IMR-90 (cell line): ENCODE data around the gene CLMP.

Source experiments
- MAFK ChIP-seq: IDR thresholded peaks from 2 replicates; pipeline ENCODE4 v1.6.1; 2012; ENCODE audit warnings: low read depth, low read length, improper control_type of control experiment
- MXI1 ChIP-seq: IDR thresholded peaks from 2 replicates; pipeline ENCODE4 v1.6.1; 2012; ENCODE audit warnings: low read depth, mild to moderate bottlenecking, low read length, moderate library complexity, borderline replicate concordance
- TF ChIP-seq, protein P1 (sequence below): conservative IDR thresholded peaks from 2 replicates; pipeline ENCODE4 v1.5.1; 2012; ENCODE audit warnings: mild to moderate bottlenecking, low read depth, low read length, improper control_type of control experiment

DNA sequence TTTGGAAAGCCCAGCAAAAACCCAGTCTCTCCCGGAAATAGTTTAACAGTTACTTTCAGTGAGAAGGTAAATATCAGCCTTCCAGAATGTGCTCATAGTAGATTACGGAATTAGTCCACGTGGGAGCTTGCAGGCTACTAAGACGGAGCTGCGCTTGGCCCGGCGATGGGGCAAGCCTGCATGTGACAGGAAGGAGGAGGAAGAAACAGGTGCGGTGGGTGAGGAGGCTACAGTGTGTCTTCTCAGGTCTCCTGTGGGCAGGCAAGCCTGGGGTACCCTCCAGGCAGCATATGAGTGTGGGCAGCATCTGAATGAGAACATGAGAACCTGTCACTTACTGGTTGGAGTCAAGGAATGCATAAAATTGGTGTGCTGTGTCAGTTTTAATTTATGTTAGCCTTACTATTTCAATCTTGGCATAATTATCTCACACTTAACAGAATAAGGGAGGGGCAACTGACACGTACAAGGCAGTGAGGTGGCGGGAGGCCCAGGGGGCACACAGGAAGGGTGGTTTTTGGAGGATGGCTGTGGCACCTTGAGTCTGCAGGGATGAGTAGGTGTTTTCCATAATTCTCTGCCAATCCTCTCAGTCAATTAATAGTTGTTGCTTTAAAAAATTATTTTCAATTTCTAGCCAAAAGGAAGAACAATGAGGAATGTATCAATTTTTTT is 35.7 kb downstream of the CLMP start:
- TF ChIP-seq MXI1 (no peak), MAFK (no peak)
- TF ChIP-seq, protein P1, sequence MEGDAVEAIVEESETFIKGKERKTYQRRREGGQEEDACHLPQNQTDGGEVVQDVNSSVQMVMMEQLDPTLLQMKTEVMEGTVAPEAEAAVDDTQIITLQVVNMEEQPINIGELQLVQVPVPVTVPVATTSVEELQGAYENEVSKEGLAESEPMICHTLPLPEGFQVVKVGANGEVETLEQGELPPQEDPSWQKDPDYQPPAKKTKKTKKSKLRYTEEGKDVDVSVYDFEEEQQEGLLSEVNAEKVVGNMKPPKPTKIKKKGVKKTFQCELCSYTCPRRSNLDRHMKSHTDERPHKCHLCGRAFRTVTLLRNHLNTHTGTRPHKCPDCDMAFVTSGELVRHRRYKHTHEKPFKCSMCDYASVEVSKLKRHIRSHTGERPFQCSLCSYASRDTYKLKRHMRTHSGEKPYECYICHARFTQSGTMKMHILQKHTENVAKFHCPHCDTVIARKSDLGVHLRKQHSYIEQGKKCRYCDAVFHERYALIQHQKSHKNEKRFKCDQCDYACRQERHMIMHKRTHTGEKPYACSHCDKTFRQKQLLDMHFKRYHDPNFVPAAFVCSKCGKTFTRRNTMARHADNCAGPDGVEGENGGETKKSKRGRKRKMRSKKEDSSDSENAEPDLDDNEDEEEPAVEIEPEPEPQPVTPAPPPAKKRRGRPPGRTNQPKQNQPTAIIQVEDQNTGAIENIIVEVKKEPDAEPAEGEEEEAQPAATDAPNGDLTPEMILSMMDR: no peak
